ENCODE measurements around the gene KIAA0408.

- TF ChIP-seq CTCF (conservative IDR thresholded peaks at IDR 0.05; ENCODE audit: low read length) (no peak), EZH2phosphoT487 (IDR thresholded peaks at IDR 0.05; ENCODE audit: borderline replicate concordance, low read depth, low read length) (no peak)
These were observed 17.3 kb downstream of the KIAA0408 start for GRCh38 chr6:127441881-127442280.

Data from OCI-LY7 (cell line).